HG02571 (cell line): ENCODE data around the gene ANKRD13C.
A peak's percentile ranks its signal among the peaks of the same experiment; 100 is the strongest.
"Not testable (repeated sequence)": the region's sequence is repeated elsewhere in the genome, so short reads cannot be mapped to it uniquely, and the experiment has no call there.

Experiments
- ATAC-seq: cut with Tn5 transposase; IDR thresholded peaks from one replicate; pipeline ENCODE4 v1.9.1; 2021; ENCODE audit warnings: mild to moderate bottlenecking, moderate library complexity; ENCODE audit not compliant: unreplicated experiment

The ANKRD13C gene

GRCh38 chr1:70354332-70355110, at the start of gene ANKRD13C:
ANKRD13C (minus strand) TSS chr1:70354722; CDS start chr1:70354408, 314 bp downstream.
- ATAC-seq = peak; percentile 94

GRCh38 chr1:70403759-70404158, 49.2 kb upstream of the ANKRD13C start:
- ATAC-seq = no peak

GRCh38 chr1:70401974-70402373, 47.5 kb upstream of the ANKRD13C start:
- ATAC-seq = no peak

- ATAC-seq = no peak
Measured at GRCh38 chr1:70400335-70400734, 45.8 kb upstream of the ANKRD13C start.

- no peak for ATAC-seq
Measured at GRCh38 chr1:70397013-70397412, 42.5 kb upstream of the ANKRD13C start.

- ATAC-seq = no peak
Measured at GRCh38 chr1:70396607-70397006, 42.1 kb upstream of the ANKRD13C start.

GRCh38 chr1:70392626-70393025, 38.1 kb upstream of the ANKRD13C start:
- no peak for ATAC-seq

GRCh38 chr1:70387507-70387906, 33.0 kb upstream of the ANKRD13C start:
- no peak for ATAC-seq

GRCh38 chr1:70386121-70386520, 31.6 kb upstream of the ANKRD13C start:
- no peak for ATAC-seq

- ATAC-seq = no peak
Measured at GRCh38 chr1:70385477-70385876, 31.0 kb upstream of the ANKRD13C start.

GRCh38 chr1:70384542-70384941, 30.0 kb upstream of the ANKRD13C start:
- ATAC-seq = no peak

GRCh38 chr1:70383483-70383882, 29.0 kb upstream of the ANKRD13C start:
- ATAC-seq = no peak

GRCh38 chr1:70382682-70383081, 28.2 kb upstream of the ANKRD13C start:
- peak; percentile 68 for ATAC-seq

- ATAC-seq = no peak
Measured at GRCh38 chr1:70376196-70376595, 21.7 kb upstream of the ANKRD13C start.

- not testable (repeated sequence) for ATAC-seq
Measured at GRCh38 chr1:70373580-70373979, 19.1 kb upstream of the ANKRD13C start.

GRCh38 chr1:70372426-70372825, 17.9 kb upstream of the ANKRD13C start:
- ATAC-seq = no peak

GRCh38 chr1:70371586-70371985, 17.1 kb upstream of the ANKRD13C start:
- ATAC-seq = not testable (repeated sequence)

GRCh38 chr1:70367397-70367796, 12.9 kb upstream of the ANKRD13C start:
- ATAC-seq = not testable (repeated sequence)

- not testable (repeated sequence) for ATAC-seq
Measured at GRCh38 chr1:70366997-70367396, 12.5 kb upstream of the ANKRD13C start.

GRCh38 chr1:70366425-70366952, 12.0 kb upstream of the ANKRD13C start:
- ATAC-seq = not testable (repeated sequence)

- no peak for ATAC-seq
Measured at GRCh38 chr1:70364439-70364838, 9.9 kb upstream of the ANKRD13C start.

- ATAC-seq = no peak
Measured at GRCh38 chr1:70361727-70362398, 7.3 kb upstream of the ANKRD13C start.
